ENCODE measurements around the gene PLEKHB1. TPM values are rescaled to one million over a fixed set of nuclear protein-coding genes. Genes with fewer than 3 reads are reported as not detected.

PLEKHB1 gene
- polyA plus RNA-seq, 1 donor from 2014 or later = 0.25 TPM

DNA sequence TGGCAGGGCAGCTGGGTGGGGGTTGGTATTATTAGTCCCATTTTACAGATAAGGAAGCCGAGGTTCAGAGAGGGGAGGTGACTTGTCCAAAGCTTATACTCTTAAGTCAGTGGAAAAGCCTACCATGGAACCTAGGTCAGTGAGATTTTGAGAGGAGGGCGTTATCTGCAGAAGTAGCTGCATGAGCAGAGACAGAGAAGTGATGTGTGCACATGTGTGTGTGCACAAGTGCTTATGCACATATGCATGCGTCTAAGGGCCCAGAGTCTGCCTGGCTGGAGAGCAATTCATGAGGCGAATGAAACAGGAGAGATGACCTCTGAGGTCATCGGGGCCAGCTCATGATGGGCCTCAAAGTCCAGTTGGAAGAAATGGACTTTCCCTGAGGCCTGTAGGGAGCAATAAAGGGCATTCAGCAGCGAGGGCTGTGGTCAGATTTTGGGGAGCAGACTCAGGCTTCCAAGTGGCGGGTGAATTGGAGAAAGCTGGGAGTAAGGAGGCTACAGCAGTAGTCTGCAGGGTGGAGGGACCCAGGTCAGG, 8.2 kb downstream of the PLEKHB1 start:
- Histone ChIP-seq H3K9me3 (ENCODE audit: low read length) (no peaks in the 10 kb centered on the region), H3K9ac (ENCODE audit: low read length) (no peak overlapping the region), H3K4me3 (ENCODE audit: low read length) (no peak overlapping the region), H3K27ac (ENCODE audit: low read length) (no peak overlapping the region), H4K20me1 (ENCODE audit: insufficient read depth) (no peaks in the 10 kb centered on the region), H3K36me3 (ENCODE audit: insufficient read depth, low read length) (no peaks in the 10 kb centered on the region), H3K27me3 (ENCODE audit: insufficient read depth, low read depth, low read length) (no peaks in the 10 kb centered on the region), H2AFZ (ENCODE audit: low read depth, low read length) (no peak overlapping the region), H3K4me2 (ENCODE audit: low read length) (no peak overlapping the region), H3F3A (ENCODE audit: insufficient read depth, low read length, poor library complexity, severe bottlenecking) (no peaks in the 10 kb centered on the region), H3K9me2 (ENCODE audit: insufficient read depth, low read length) (no peaks in the 10 kb centered on the region), H3K79me2 (replicated peaks; ENCODE audit: insufficient read depth, low read length) (no peaks in the 10 kb centered on the region)
- TF ChIP-seq POLR2AphosphoS5 (IDR thresholded peaks at IDR 0.05) (no peak), TAF1 (IDR thresholded peaks at IDR 0.05; ENCODE audit: low read depth) (no peak), RAD21 (conservative IDR thresholded peaks at IDR 0.05) (no peak), SMC3 (conservative IDR thresholded peaks at IDR 0.05; ENCODE audit: poor library complexity) (no peak), EZH2 (IDR thresholded peaks at IDR 0.05; ENCODE audit: borderline replicate concordance, insufficient read depth, low read length, poor library complexity, severe bottlenecking) (no peak)
- TF ChIP-seq, protein P1, sequence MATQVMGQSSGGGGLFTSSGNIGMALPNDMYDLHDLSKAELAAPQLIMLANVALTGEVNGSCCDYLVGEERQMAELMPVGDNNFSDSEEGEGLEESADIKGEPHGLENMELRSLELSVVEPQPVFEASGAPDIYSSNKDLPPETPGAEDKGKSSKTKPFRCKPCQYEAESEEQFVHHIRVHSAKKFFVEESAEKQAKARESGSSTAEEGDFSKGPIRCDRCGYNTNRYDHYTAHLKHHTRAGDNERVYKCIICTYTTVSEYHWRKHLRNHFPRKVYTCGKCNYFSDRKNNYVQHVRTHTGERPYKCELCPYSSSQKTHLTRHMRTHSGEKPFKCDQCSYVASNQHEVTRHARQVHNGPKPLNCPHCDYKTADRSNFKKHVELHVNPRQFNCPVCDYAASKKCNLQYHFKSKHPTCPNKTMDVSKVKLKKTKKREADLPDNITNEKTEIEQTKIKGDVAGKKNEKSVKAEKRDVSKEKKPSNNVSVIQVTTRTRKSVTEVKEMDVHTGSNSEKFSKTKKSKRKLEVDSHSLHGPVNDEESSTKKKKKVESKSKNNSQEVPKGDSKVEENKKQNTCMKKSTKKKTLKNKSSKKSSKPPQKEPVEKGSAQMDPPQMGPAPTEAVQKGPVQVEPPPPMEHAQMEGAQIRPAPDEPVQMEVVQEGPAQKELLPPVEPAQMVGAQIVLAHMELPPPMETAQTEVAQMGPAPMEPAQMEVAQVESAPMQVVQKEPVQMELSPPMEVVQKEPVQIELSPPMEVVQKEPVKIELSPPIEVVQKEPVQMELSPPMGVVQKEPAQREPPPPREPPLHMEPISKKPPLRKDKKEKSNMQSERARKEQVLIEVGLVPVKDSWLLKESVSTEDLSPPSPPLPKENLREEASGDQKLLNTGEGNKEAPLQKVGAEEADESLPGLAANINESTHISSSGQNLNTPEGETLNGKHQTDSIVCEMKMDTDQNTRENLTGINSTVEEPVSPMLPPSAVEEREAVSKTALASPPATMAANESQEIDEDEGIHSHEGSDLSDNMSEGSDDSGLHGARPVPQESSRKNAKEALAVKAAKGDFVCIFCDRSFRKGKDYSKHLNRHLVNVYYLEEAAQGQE (IDR thresholded peaks at IDR 0.05; ENCODE audit: borderline replicate concordance) = no peak
- TF ChIP-seq, protein P2, sequence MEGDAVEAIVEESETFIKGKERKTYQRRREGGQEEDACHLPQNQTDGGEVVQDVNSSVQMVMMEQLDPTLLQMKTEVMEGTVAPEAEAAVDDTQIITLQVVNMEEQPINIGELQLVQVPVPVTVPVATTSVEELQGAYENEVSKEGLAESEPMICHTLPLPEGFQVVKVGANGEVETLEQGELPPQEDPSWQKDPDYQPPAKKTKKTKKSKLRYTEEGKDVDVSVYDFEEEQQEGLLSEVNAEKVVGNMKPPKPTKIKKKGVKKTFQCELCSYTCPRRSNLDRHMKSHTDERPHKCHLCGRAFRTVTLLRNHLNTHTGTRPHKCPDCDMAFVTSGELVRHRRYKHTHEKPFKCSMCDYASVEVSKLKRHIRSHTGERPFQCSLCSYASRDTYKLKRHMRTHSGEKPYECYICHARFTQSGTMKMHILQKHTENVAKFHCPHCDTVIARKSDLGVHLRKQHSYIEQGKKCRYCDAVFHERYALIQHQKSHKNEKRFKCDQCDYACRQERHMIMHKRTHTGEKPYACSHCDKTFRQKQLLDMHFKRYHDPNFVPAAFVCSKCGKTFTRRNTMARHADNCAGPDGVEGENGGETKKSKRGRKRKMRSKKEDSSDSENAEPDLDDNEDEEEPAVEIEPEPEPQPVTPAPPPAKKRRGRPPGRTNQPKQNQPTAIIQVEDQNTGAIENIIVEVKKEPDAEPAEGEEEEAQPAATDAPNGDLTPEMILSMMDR (IDR thresholded peaks at IDR 0.05; ENCODE audit: poor library complexity, severe bottlenecking) = no peak

DNA sequence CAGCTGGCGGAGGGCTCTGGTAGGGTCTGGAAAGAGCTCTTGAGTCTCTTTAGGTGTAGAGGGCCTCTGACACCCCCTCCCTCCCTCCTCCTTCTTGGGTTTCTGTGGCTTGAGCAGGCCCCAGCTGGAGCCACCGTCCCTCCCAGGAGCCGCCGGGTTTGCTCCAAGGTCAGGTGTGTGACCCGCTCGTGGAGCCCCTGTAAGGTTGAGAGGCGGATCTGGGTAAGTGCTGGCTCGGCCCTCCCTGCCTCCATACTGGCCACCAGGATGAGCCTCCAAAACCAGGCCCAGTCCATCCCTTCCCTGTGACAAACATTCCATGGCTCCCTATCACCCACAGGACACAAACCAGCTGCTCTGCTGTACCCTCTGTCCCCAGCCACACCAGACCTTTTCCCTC, 9.3 kb downstream of the PLEKHB1 start:
- H3K4me2 ChIP-seq (ENCODE audit: low read length) = no peak overlapping the region

More for the DNA sequence above, 9.3 kb downstream of the PLEKHB1 start:
- Histone ChIP-seq H3K4me3 (ENCODE audit: low read length) (no peak overlapping the region), H2AFZ (ENCODE audit: low read depth, low read length) (no peak overlapping the region), H3K27ac (ENCODE audit: low read length) (no peak overlapping the region), H3K79me2 (replicated peaks; ENCODE audit: insufficient read depth, low read length) (no peaks in the 10 kb centered on the region), H3K36me3 (ENCODE audit: insufficient read depth, low read length) (no peaks in the 10 kb centered on the region), H3K9me2 (ENCODE audit: insufficient read depth, low read length) (no peaks in the 10 kb centered on the region), H4K20me1 (ENCODE audit: insufficient read depth) (no peaks in the 10 kb centered on the region), H3K9ac (ENCODE audit: low read length) (no peak overlapping the region), H3K27me3 (ENCODE audit: insufficient read depth, low read depth, low read length) (no peaks in the 10 kb centered on the region), H3F3A (ENCODE audit: insufficient read depth, low read length, poor library complexity, severe bottlenecking) (no peaks in the 10 kb centered on the region), H3K9me3 (ENCODE audit: low read length) (no peaks in the 10 kb centered on the region)
- no peak for TF ChIP-seq SMC3 (conservative IDR thresholded peaks at IDR 0.05; ENCODE audit: poor library complexity)
- TF ChIP-seq, protein P2 (IDR thresholded peaks at IDR 0.05; ENCODE audit: poor library complexity, severe bottlenecking) = no peak
- TF ChIP-seq, protein P1 (IDR thresholded peaks at IDR 0.05; ENCODE audit: borderline replicate concordance) = no peak
- no peak for TF ChIP-seq MXI1 (conservative IDR thresholded peaks at IDR 0.05; ENCODE audit: poor library complexity, severe bottlenecking)
- no peak for TF ChIP-seq TAF1 (IDR thresholded peaks at IDR 0.05; ENCODE audit: low read depth)
